ENCODE measurements around the gene AGO1. TPM values are rescaled to one million over a fixed set of nuclear protein-coding genes. Genes with fewer than 3 reads are reported as not detected.

The AGO1 gene
- total and polyA plus RNA-seq, 2 of the 8 experiments (the other 6 are each of a cell fraction or from before 2014, with no cell fraction given) = 15.1 to 73.7 TPM

GRCh38 chr1:35833395-35833794 lies 49.6 kb upstream of the AGO1 start:
- no peak overlapping the region for H3K23ac ChIP-seq (ENCODE audit: insufficient read length)
- no peak overlapping the region for H3K4me2 ChIP-seq (ENCODE audit: insufficient read depth in 1 of 2, low read depth in 2 of 2, low read length in 2 of 2)
- H4K8ac ChIP-seq (ENCODE audit: extremely low read depth, insufficient read depth, low read length) = no peak overlapping the region
- H2AFZ ChIP-seq (ENCODE audit: low read length) = no peak overlapping the region
- no peak overlapping the region for H3K14ac ChIP-seq (ENCODE audit: insufficient read length)
- no peaks in the 10 kb centered on the region for H3K9me3 ChIP-seq (ENCODE audit: insufficient read depth in 2 of 2, low read depth in 1 of 2, low read length in 1 of 2)
- no peaks in the 10 kb centered on the region for H4K20me1 ChIP-seq (replicated peaks in 1 of 2; ENCODE audit: control insufficient read depth in 1 of 2, insufficient read depth in 2 of 2, low read length in 2 of 2)
- H2AK5ac ChIP-seq (ENCODE audit: low read depth, low read length) = no peak overlapping the region
- no peak overlapping the region for H2BK15ac ChIP-seq (ENCODE audit: low read length)
- H2BK20ac ChIP-seq (ENCODE audit: low read length) = no peak overlapping the region
- no peak overlapping the region for H4K5ac ChIP-seq (ENCODE audit: insufficient read length, low read depth, low read length)
- FAIRE-seq = no peak
- no peaks in the 10 kb centered on the region for H3K4me1 ChIP-seq (replicated peaks in 1 of 4; ENCODE audit: control insufficient read depth in 3 of 4, insufficient read depth in 4 of 4, low read length in 3 of 4)
- H3K23me2 ChIP-seq (ENCODE audit: low read depth, low read length) = no peaks in the 10 kb centered on the region
- H2BK5ac ChIP-seq (ENCODE audit: low read depth, low read length) = no peak overlapping the region
- H3K79me2 ChIP-seq (ENCODE audit: control insufficient read depth in 1 of 2, insufficient read depth in 2 of 2, low read length in 2 of 2) = no peaks in the 10 kb centered on the region
- H3K36me3 ChIP-seq (ENCODE audit: control insufficient read depth in 2 of 4, insufficient read depth in 4 of 4, low read length in 3 of 4) = peaks cover 0 to 15% (median 7%) of the 10 kb centered on the region in 4 experiments; a peak in 4 of 8 replicates
- POLR2A ChIA-PET (ENCODE audit: partially characterized antibody) = no interaction called here
- H4K91ac ChIP-seq (replicated peaks; ENCODE audit: insufficient read length, low read length) = no peak overlapping the region
- H3K4ac ChIP-seq (replicated peaks; ENCODE audit: insufficient read length, low read depth, low read length) = no peak overlapping the region
- H3K9ac ChIP-seq (replicated peaks in 1 of 4; ENCODE audit: extremely low read depth in 1 of 4, low read depth in 3 of 4, low read length in 3 of 4) = no peak overlapping the region
- WGBS, 2 experiments (ENCODE audit: extremely low coverage in 1 of 2, insufficient coverage in 1 of 2, insufficient read length in 1 of 2, insufficient replicate concordance in 2 of 2, low coverage in 1 of 2, low lambda C conversion rate in 2 of 2, missing lambda C conversion rate in 1 of 2) = 88% methylated on average over 2 of the region's 2 CpGs; no CpG with 5 or more reads in 1 of the 2 experiments
- CTCF ChIA-PET (ENCODE audit: partially characterized antibody) = interaction anchor here (0.7 to 1.0 kb wide), 3 partner anchors 13 to 24 kb away, joined by 3 read pairs; no protein-coding TSS in a partner anchor
- no peak overlapping the region for H2BK12ac ChIP-seq (ENCODE audit: low read depth, low read length)
- DNase-seq (ENCODE audit: low read depth in 1 of 2, low spot score in 2 of 2) = no peak
- no peak overlapping the region for H3K4me3 ChIP-seq (ENCODE audit: extremely low read depth in 1 of 4, insufficient read depth in 2 of 4, low read depth in 3 of 4, low read length in 4 of 4)
- no peak overlapping the region for H3K27ac ChIP-seq (ENCODE audit: low read depth, low read length)
- no peaks in the 10 kb centered on the region for H3K27me3 ChIP-seq (replicated peaks in 1 of 4; ENCODE audit: control insufficient read depth in 3 of 4, extremely low read depth in 1 of 4, insufficient read depth in 3 of 4, low read length in 3 of 4)
- no peak overlapping the region for H2BK120ac ChIP-seq (replicated peaks; ENCODE audit: low read depth, low read length)
- H3K79me1 ChIP-seq (ENCODE audit: low read depth, low read length) = no peaks in the 10 kb centered on the region
- H3K18ac ChIP-seq (ENCODE audit: extremely low read depth, low read length) = no peak overlapping the region
- no peak overlapping the region for H3K56ac ChIP-seq (replicated peaks; ENCODE audit: insufficient read length, low read depth, low read length)
- TF ChIP-seq KDM1A (IDR thresholded peaks at IDR 0.05; ENCODE audit: borderline replicate concordance, low read length) (no peak), CEBPB (IDR thresholded peaks at IDR 0.05; ENCODE audit: low read depth, low read length) (no peak), RFX5 (IDR thresholded peaks at IDR 0.05; ENCODE audit: borderline replicate concordance, low read depth, low read length) (no peak), FOSL1 (IDR thresholded peaks at IDR 0.05; ENCODE audit: insufficient read depth, low read depth, low read length) (no peak), ATF3 (IDR thresholded peaks at IDR 0.05; ENCODE audit: insufficient read depth, low read depth, low read length) (no peak), E2F6 (IDR thresholded peaks at IDR 0.05) (no peak), YY1 (IDR thresholded peaks at IDR 0.05; ENCODE audit: low read depth, low read length) (no peak), EZH2 (IDR thresholded peaks at IDR 0.05; ENCODE audit: low read depth, low read length, severe bottlenecking) (no peak), NRF1 (IDR thresholded peaks at IDR 0.05; ENCODE audit: low read depth, low read length) (no peak), EP300 (IDR thresholded peaks at IDR 0.05; ENCODE audit: borderline replicate concordance in 1 of 2, low read depth in 2 of 2, low read length in 2 of 2) (no peak), PHF8 (conservative IDR thresholded peaks at IDR 0.05; ENCODE audit: low read depth, low read length) (no peak), MAX (IDR thresholded peaks at IDR 0.05) (no peak)
